GM18511 (cell line): ENCODE measurements around the gene ITK.

Source experiments
- ATAC-seq: cut with Tn5 transposase; IDR thresholded peaks from one replicate; pipeline ENCODE4 v1.9.1; 2021; ENCODE audit warnings: mild to moderate bottlenecking, moderate library complexity; ENCODE audit not compliant: unreplicated experiment

Gene ITK

GRCh38 chr5:157303667-157304327 is 123.2 kb downstream of the ITK start:
- no peak for ATAC-seq
